Right lobe of liver (tissue), 4 donors: ENCODE results near the gene CTSE.

Experiments
- POLR2A ChIP-seq: fragments of 450-650 bp; IDR thresholded peaks from one replicate; pipeline ENCODE4 v1.6.1; 2017; ENCODE audit warnings: antibody characterized with exemption, mild to moderate bottlenecking
- TF ChIP-seq, protein P1 (sequence below), 4 donors: fragments of 200-600 bp in 3 of 4; fragments of 450-650 bp in 1 of 4; IDR thresholded peaks; one replicate each; pipeline versions ENCODE4 v1.5.1 to v1.8.0; 2016 to 2022; ENCODE audit warnings: antibody characterized with exemption in 4 of 4, mild to moderate bottlenecking in 2 of 4
- donor health status: DM: no; HTN: no; CAD: no.
- donor health status: DM: no; HTN: no; CAD: no.
- donor health status: DM: no; HTN: yes; CAD: no.

DNA sequence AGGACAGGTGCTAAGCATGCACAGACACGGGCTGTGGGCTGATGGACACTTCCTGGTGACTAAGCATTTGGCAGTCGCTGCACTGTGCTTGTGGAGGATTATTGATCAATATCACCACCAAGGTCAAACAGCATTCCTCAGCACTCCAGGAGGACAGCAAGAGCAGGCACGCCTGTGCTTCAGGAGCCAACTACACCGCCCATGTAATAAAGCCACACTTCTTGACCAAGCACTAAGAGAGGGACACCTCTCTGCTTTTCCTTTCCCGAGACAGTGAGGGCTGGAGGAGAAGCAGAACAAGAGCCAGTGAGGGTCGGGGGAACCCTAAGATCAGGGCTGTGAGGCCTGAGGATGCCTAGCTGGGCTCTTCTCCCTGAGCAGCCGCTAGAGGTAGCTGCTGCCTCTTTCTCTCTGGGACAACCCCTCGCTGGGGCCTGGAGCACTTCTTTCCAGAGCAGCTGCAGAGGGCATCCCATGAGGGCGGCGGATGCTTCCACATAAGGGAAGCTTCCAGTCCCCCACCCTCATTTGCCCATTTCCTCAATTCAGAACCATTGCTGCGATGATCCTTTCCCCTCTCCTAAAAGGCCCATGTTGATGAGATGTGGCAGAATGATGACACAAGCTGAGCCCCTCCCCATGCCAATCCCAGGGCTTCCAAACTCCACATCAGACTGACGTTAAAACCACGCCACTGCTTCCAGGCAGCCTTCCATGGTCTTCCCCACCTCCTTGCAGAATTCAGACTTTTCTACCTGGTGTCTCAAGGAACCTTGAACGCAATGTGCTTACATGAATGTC is 39.6 kb downstream of the CTSE start:
- TF ChIP-seq, protein P1, sequence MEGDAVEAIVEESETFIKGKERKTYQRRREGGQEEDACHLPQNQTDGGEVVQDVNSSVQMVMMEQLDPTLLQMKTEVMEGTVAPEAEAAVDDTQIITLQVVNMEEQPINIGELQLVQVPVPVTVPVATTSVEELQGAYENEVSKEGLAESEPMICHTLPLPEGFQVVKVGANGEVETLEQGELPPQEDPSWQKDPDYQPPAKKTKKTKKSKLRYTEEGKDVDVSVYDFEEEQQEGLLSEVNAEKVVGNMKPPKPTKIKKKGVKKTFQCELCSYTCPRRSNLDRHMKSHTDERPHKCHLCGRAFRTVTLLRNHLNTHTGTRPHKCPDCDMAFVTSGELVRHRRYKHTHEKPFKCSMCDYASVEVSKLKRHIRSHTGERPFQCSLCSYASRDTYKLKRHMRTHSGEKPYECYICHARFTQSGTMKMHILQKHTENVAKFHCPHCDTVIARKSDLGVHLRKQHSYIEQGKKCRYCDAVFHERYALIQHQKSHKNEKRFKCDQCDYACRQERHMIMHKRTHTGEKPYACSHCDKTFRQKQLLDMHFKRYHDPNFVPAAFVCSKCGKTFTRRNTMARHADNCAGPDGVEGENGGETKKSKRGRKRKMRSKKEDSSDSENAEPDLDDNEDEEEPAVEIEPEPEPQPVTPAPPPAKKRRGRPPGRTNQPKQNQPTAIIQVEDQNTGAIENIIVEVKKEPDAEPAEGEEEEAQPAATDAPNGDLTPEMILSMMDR (IDR thresholded peaks at IDR 0.05) = peak; percentile 63 to 82 (median 73)
- no peak for TF ChIP-seq POLR2A
